Stimulated activated naive B cell treated with anti-CD40 and anti-IgM and Interleukin-4, amounts not matched to agents 10 μg/mL and 1 μg/mL and 100 μg/mL, for 72 hours (primary cell): Measurements from ENCODE around the gene SPIRE2.

ENCODE experiments used
- ATAC-seq, 2 donors: fragments of 150-1000 bp; cut with Tn5 transposase; replicated peaks; 2 replicates each; pipeline ENCODE4 v1.10.0; 2021; ENCODE audit warnings: moderate library complexity in 1 of 2
- DNase-seq: peaks from one replicate; pipeline ENCODE4 v3.0.0; 2021
- H3K27ac Mint-ChIP-seq: one replicate; pipeline ENCODE4 v1.8.0; 2022; ENCODE audit warnings: mild to moderate bottlenecking, mixed read lengths
- H3K27me3 Mint-ChIP-seq, 2 donors: one replicate each; pipeline ENCODE4 v1.8.0; 2022; ENCODE audit warnings: mixed read lengths in 2 of 2
- H3K36me3 Mint-ChIP-seq, 2 donors: one replicate each; pipeline ENCODE4 v1.8.0; 2022; ENCODE audit warnings: mixed read lengths in 2 of 2, mild to moderate bottlenecking in 1 of 2
- H3K4me1 Mint-ChIP-seq, 2 donors: one replicate each; pipeline ENCODE4 v1.8.0; 2022; ENCODE audit warnings: mixed read lengths in 2 of 2, mild to moderate bottlenecking in 1 of 2
- H3K4me3 Mint-ChIP-seq, 2 donors: one replicate each; pipeline ENCODE4 v1.8.0; 2022; ENCODE audit warnings: mild to moderate bottlenecking in 2 of 2, mixed read lengths in 2 of 2, moderate library complexity in 1 of 2
- H3K9me3 Mint-ChIP-seq, 2 donors: one replicate each; pipeline ENCODE4 v1.8.0; 2022; ENCODE audit warnings: mixed read lengths in 2 of 2, mild to moderate bottlenecking in 1 of 2

The SPIRE2 gene

GRCh38 chr16:89842471-89843408, 14.5 kb downstream of the SPIRE2 start:
- H3K4me1 Mint-ChIP-seq: peaks cover 8 to 29% of the 10 kb centered on the region in 2 donors
- ATAC-seq: no peak

GRCh38 chr16:89843409-89844350, 15.4 kb downstream of the SPIRE2 start:
- Mint-ChIP-seq H3K27me3 (peaks cover 0 to 7% of the 10 kb centered on the region in 2 donors), H3K36me3 (no peaks in the 10 kb centered on the region), H3K27ac (no peak overlapping the region), H3K4me1 (peaks cover 4 to 20% of the 10 kb centered on the region in 2 donors), H3K9me3 (no peaks in the 10 kb centered on the region), H3K4me3 (no peak overlapping the region)
- DNase-seq (no peak), ATAC-seq (no peak)

More at GRCh38 chr16:89842471-89843408, 14.5 kb downstream of the SPIRE2 start:
- H3K27ac Mint-ChIP-seq: no peak overlapping the region
- H3K9me3 Mint-ChIP-seq: no peaks in the 10 kb centered on the region
- peaks cover 0 to 7% of the 10 kb centered on the region in 2 donors for H3K27me3 Mint-ChIP-seq
- no peaks in the 10 kb centered on the region for H3K36me3 Mint-ChIP-seq
- no peak for DNase-seq
- no peak overlapping the region for H3K4me3 Mint-ChIP-seq

- H3K36me3 Mint-ChIP-seq: no peaks in the 10 kb centered on the region
- H3K4me1 Mint-ChIP-seq: peaks cover 3 to 18% of the 10 kb centered on the region in 2 donors
- H3K4me3 Mint-ChIP-seq: no peak overlapping the region
- H3K9me3 Mint-ChIP-seq: no peaks in the 10 kb centered on the region
- ATAC-seq: no peak
- H3K27me3 Mint-ChIP-seq: peaks cover 0 to 7% of the 10 kb centered on the region in 2 donors
- H3K27ac Mint-ChIP-seq: no peak overlapping the region
- no peak for DNase-seq
These were observed 16.6 kb downstream of the SPIRE2 start for GRCh38 chr16:89844739-89845339.

- H3K9me3 Mint-ChIP-seq: no peaks in the 10 kb centered on the region
- H3K36me3 Mint-ChIP-seq: no peaks in the 10 kb centered on the region
- no peak for DNase-seq
- ATAC-seq: peak; percentile 45 to 68
- H3K4me3 Mint-ChIP-seq: peak overlapping the region in 1 of 2 donors; percentile 16
- H3K27ac Mint-ChIP-seq: no peak overlapping the region
- peaks cover 0 to 7% of the 10 kb centered on the region in 2 donors for H3K27me3 Mint-ChIP-seq
- H3K4me1 Mint-ChIP-seq: peaks cover 3 to 18% of the 10 kb centered on the region in 2 donors
These were observed 17.1 kb downstream of the SPIRE2 start for GRCh38 chr16:89845417-89845816.

GRCh38 chr16:89847051-89847939, 19.0 kb downstream of the SPIRE2 start:
- no peak overlapping the region for H3K4me3 Mint-ChIP-seq
- H3K4me1 Mint-ChIP-seq: peaks cover 3 to 18% of the 10 kb centered on the region in 2 donors
- H3K27ac Mint-ChIP-seq: no peak overlapping the region
- ATAC-seq: no peak
- H3K27me3 Mint-ChIP-seq: peaks cover 0 to 7% of the 10 kb centered on the region in 2 donors
- DNase-seq: no peak
- H3K36me3 Mint-ChIP-seq: no peaks in the 10 kb centered on the region
- H3K9me3 Mint-ChIP-seq: no peaks in the 10 kb centered on the region

- no peak for ATAC-seq
- H3K27ac Mint-ChIP-seq: no peak overlapping the region
- H3K4me3 Mint-ChIP-seq: no peak overlapping the region
- H3K27me3 Mint-ChIP-seq: peaks cover 0 to 10% of the 10 kb centered on the region in 2 donors
- DNase-seq: no peak
- no peaks in the 10 kb centered on the region for H3K36me3 Mint-ChIP-seq
- peaks cover 3 to 18% of the 10 kb centered on the region in 2 donors for H3K4me1 Mint-ChIP-seq
- no peaks in the 10 kb centered on the region for H3K9me3 Mint-ChIP-seq
These were observed 19.6 kb downstream of the SPIRE2 start for GRCh38 chr16:89847940-89848297.

GRCh38 chr16:89848974-89849373, 20.7 kb downstream of the SPIRE2 start:
- ATAC-seq (no peak), DNase-seq (no peak)
- no peak overlapping the region for H3K4me3 Mint-ChIP-seq
- H3K9me3 Mint-ChIP-seq: no peaks in the 10 kb centered on the region
- no peaks in the 10 kb centered on the region for H3K36me3 Mint-ChIP-seq
- H3K4me1 Mint-ChIP-seq: peaks cover 3 to 18% of the 10 kb centered on the region in 2 donors
- H3K27me3 Mint-ChIP-seq: peaks cover 0 to 13% of the 10 kb centered on the region in 2 donors
- H3K27ac Mint-ChIP-seq: no peak overlapping the region

GRCh38 chr16:89853306-89853993, 25.2 kb downstream of the SPIRE2 start:
- ATAC-seq (no peak), DNase-seq (no peak)
- H3K27me3 Mint-ChIP-seq: peaks cover 0 to 6% of the 10 kb centered on the region in 2 donors
- H3K27ac Mint-ChIP-seq: no peak overlapping the region
- no peak overlapping the region for H3K4me3 Mint-ChIP-seq
- peaks cover 0 to 1% of the 10 kb centered on the region in 2 donors for H3K36me3 Mint-ChIP-seq
- H3K4me1 Mint-ChIP-seq: no peaks in the 10 kb centered on the region
- no peaks in the 10 kb centered on the region for H3K9me3 Mint-ChIP-seq

GRCh38 chr16:89855301-89855945, 27.1 kb downstream of the SPIRE2 start:
- H3K4me3 Mint-ChIP-seq: no peak overlapping the region

GRCh38 chr16:89855986-89856385, 27.7 kb downstream of the SPIRE2 start:
- Mint-ChIP-seq H3K4me3 (no peak overlapping the region), H3K27ac (no peak overlapping the region), H3K27me3 (peaks cover 0 to 13% of the 10 kb centered on the region in 2 donors), H3K36me3 (peaks cover 0 to 1% of the 10 kb centered on the region in 2 donors), H3K9me3 (no peaks in the 10 kb centered on the region), H3K4me1 (peaks cover 2 to 7% of the 10 kb centered on the region in 2 donors)
- ATAC-seq (no peak), DNase-seq (no peak)

More at GRCh38 chr16:89855301-89855945, 27.1 kb downstream of the SPIRE2 start:
- Mint-ChIP-seq H3K27ac (no peak overlapping the region), H3K9me3 (no peaks in the 10 kb centered on the region), H3K36me3 (peaks cover 0 to 1% of the 10 kb centered on the region in 2 donors), H3K4me1 (peaks cover 0 to under 1% of the 10 kb centered on the region in 2 donors), H3K27me3 (peaks cover 0 to 13% of the 10 kb centered on the region in 2 donors)
- DNase-seq (no peak), ATAC-seq (no peak)

- no peak overlapping the region for H3K4me3 Mint-ChIP-seq
- H3K27me3 Mint-ChIP-seq: peaks cover 0 to 8% of the 10 kb centered on the region in 2 donors
- no peak for DNase-seq
- H3K36me3 Mint-ChIP-seq: peaks cover 0 to 1% of the 10 kb centered on the region in 2 donors
- ATAC-seq: no peak
- H3K4me1 Mint-ChIP-seq: peaks cover 17 to 26% of the 10 kb centered on the region in 2 donors
- H3K27ac Mint-ChIP-seq: no peak overlapping the region
- H3K9me3 Mint-ChIP-seq: no peaks in the 10 kb centered on the region
These were observed 30.8 kb downstream of the SPIRE2 start for GRCh38 chr16:89858973-89859614.

GRCh38 chr16:89859615-89860007, 31.3 kb downstream of the SPIRE2 start:
- H3K4me3 Mint-ChIP-seq: no peak overlapping the region
- DNase-seq: no peak
- peak overlapping the region; percentile 37 for H3K27ac Mint-ChIP-seq
- peaks cover 0 to 8% of the 10 kb centered on the region in 2 donors for H3K27me3 Mint-ChIP-seq
- H3K36me3 Mint-ChIP-seq: peaks cover 0 to 1% of the 10 kb centered on the region in 2 donors
- no peaks in the 10 kb centered on the region for H3K9me3 Mint-ChIP-seq
- ATAC-seq: no peak
- peaks cover 20 to 31% of the 10 kb centered on the region in 2 donors for H3K4me1 Mint-ChIP-seq
